Caki2 (cell line): ENCODE data around the gene C6orf52. TPM values are rescaled to one million over a fixed set of nuclear protein-coding genes. Genes with fewer than 3 reads are reported as not detected.
"Not testable (repeated sequence)": the region's sequence is repeated elsewhere in the genome, so short reads cannot be mapped to it uniquely, and the experiment has no call there.

Experiments
- DNase-seq: peaks from one replicate; pipeline ENCODE4 v3.0.0-alpha.2; 2015; ENCODE audit warnings: low read depth
- in situ Hi-C: cut with HindIII; loops from 2 replicates; pipeline ENCODE4 v1.10.0; 2016; ENCODE audit warnings: low sequenced_read_pairs, low pct_unique_long_range_greater_than_20kb, mixed read lengths
- total RNA-seq: library from RNA; depleted of rRNA; stranded (reverse); fragments of >200 nt; shearing (Covaris generic); gene quantifications from 2 replicates; pipeline ENCODE4 v1.2.3, GENCODE V29; 2014; ENCODE audit warnings: low replicate concordance

Gene C6orf52
- total RNA-seq, 1 experiment from 2014 or later, result not detected

- no peak for DNase-seq
- in situ Hi-C loops, result no loop called here
These were observed 32.2 kb downstream of the C6orf52 start for GRCh38 chr6:10662207-10662606.

- DNase-seq, result peak; percentile 53
- in situ Hi-C loops, result not testable (repeated sequence)
These were observed 33.8 kb downstream of the C6orf52 start for GRCh38 chr6:10660431-10661191.

- in situ Hi-C loops, result no loop called here
- peak; percentile 49 for DNase-seq
These were observed 34.6 kb downstream of the C6orf52 start for GRCh38 chr6:10659699-10660348.

GRCh38 chr6:10658910-10659698 lies 35.3 kb downstream of the C6orf52 start:
- in situ Hi-C loops, result no loop called here
- DNase-seq, result peak; percentile 14

- in situ Hi-C loops, result no loop called here
- DNase-seq, result no peak
These were observed 38.8 kb downstream of the C6orf52 start for GRCh38 chr6:10655508-10656055.

GRCh38 chr6:10644225-10644624 lies 50.2 kb downstream of the C6orf52 start:
- in situ Hi-C loops, result no loop called here
- DNase-seq, result no peak

GRCh38 chr6:10643201-10643651 lies 51.2 kb downstream of the C6orf52 start:
- no peak for DNase-seq
- in situ Hi-C loops, result no loop called here

GRCh38 chr6:10641528-10641927 lies 52.9 kb downstream of the C6orf52 start:
- no peak for DNase-seq
- in situ Hi-C loops, result no loop called here

- in situ Hi-C loops, result no loop called here
These were observed 54.0 kb downstream of the C6orf52 start for GRCh38 chr6:10640412-10640811.

GRCh38 chr6:10633216-10633615 lies 61.2 kb downstream of the C6orf52 start:
- peak; percentile 68 for DNase-seq
- in situ Hi-C loops, result no loop called here

More at GRCh38 chr6:10640412-10640811, 54.0 kb downstream of the C6orf52 start:
- DNase-seq, result no peak

- in situ Hi-C loops, result no loop called here
These were observed 64.2 kb downstream of the C6orf52 start for GRCh38 chr6:10630178-10630577.

GRCh38 chr6:10627800-10628199 lies 66.6 kb downstream of the C6orf52 start:
- in situ Hi-C loops, result no loop called here
- no peak for DNase-seq

More at GRCh38 chr6:10630178-10630577, 64.2 kb downstream of the C6orf52 start:
- no peak for DNase-seq

- in situ Hi-C loops, result no loop called here
- no peak for DNase-seq
These were observed 68.2 kb downstream of the C6orf52 start for GRCh38 chr6:10626154-10626741.

GRCh38 chr6:10624836-10625235 lies 69.6 kb downstream of the C6orf52 start:
- in situ Hi-C loops, result no loop called here
- DNase-seq, result no peak

- DNase-seq, result no peak
- in situ Hi-C loops, result no loop called here
These were observed 72.6 kb downstream of the C6orf52 start for GRCh38 chr6:10621847-10622246.
